GM12891 (cell line): ENCODE measurements around the gene MED12L.

ENCODE experiments used
- POLR2A ChIP-seq: IDR thresholded peaks from 2 replicates; pipeline ENCODE4 v1.6.1; 2011; ENCODE audit warnings: low read depth, low read length, control low read depth
- POLR2AphosphoS5 ChIP-seq: IDR thresholded peaks from 2 replicates; pipeline ENCODE4 v1.6.1; 2011; ENCODE audit warnings: low read depth, low read length, control low read depth

DNA sequence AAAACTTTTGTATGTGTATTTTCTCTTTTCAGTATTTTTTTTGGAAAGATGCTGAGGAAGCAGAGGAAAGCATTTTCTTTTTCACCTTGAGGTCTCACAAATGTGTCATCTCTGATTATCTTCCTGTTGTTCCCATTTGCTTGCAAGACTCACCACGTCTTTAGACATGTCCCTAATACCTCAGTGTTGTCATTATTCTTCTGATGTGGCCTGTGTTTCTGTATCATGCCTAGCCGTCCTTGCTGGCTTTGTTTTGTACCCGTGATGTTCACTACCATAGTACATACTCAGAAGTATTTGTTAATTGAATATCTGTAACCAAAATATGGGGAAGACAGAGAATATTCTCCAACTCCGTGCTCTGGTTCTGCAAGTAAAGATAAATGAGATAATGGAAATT is 197.9 kb downstream of the MED12L start:
- TF ChIP-seq POLR2AphosphoS5 (no peak), POLR2A (no peak)
